ENCODE measurements around the gene RAB21.

DNA sequence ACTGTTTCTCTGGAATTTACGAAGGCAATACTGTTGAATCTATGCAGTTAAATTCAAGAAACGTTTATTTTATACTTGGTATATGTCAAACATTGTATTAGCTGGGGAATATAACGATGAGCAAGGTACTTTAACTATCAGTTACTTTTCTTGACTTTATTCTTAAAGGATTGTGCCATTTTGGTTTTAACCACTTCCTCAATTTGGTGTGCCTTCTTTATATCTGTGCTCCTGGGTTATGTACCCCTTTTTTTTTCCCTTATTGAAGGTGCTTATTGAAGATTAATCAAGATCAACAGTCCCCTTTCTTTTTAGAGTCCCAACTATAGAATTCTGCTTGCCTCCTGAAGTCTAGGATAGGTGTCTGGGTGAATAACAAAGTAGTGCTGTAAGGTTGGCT is 5.8 kb downstream of the RAB21 start:
- TF ChIP-seq CTCF (IDR thresholded peaks at IDR 0.05) (no peak), EZH2phosphoT487 (IDR thresholded peaks at IDR 0.05) (no peak)

All from neural progenitor cell (in vitro differentiated cells).